HCT116 (cell line): ENCODE results near the gene CEACAM3. TPM values are rescaled to one million over a fixed set of nuclear protein-coding genes. Genes with fewer than 3 reads are reported as not detected.

Experiments used
- ATAC-seq: fragments of 200-7000 bp; cut with Tn5 transposase; 2 replicates; pipeline ENCODE4 v1.9.1; 2020; ENCODE audit warnings: mild to moderate bottlenecking, moderate library complexity
- BruUV-seq: library from RNA; stranded (reverse); fragments of 400-500 nt; replicated peaks from 2 replicates; lab custom pipeline; 2021; lab: Mats Ljungman, UMichigan
- CTCF ChIA-PET: fragments of 300-600 bp; sonication (Branson Sonifier 250); formaldehyde crosslinking; loops from one replicate; lab custom pipeline; 2021; ENCODE audit warnings: antibody characterized with exemption; lab: Charles Lee
- POLR2A ChIA-PET: fragments of 300-600, 350-600 bp; sonication (Branson Sonifier 250); formaldehyde crosslinking; loops from one replicate; lab custom pipeline; 2021; ENCODE audit warnings: antibody characterized with exemption; lab: Charles Lee
- RAD21 ChIA-PET, 2 experiments: fragments of 300-600 bp; sonication (Branson Sonifier 250); formaldehyde crosslinking; loops; one replicate each; lab custom pipeline; 2023; ENCODE audit warnings: low total read pairs in 2 of 2; ENCODE audit not compliant: uncharacterized antibody in 2 of 2, unreplicated experiment in 2 of 2, low non-redundant PET in 1 of 2; lab: Charles Lee
- DNase-seq: peaks from one replicate; pipeline ENCODE4 v3.0.0-alpha.2; 2010; ENCODE audit warnings: low read depth, low spot score
- H2AFZ ChIP-seq: fragments of 200-600 bp; shearing (Covaris generic), sonication (generic); 2 replicates; pipeline ENCODE4 v1.6.1; 2017; ENCODE audit warnings: low read depth, mixed run types, mixed read lengths, antibody characterized with exemption, low read length; ENCODE audit not compliant: poor library complexity, severe bottlenecking
- H3K27ac ChIP-seq: 2 replicates; pipeline ENCODE4 v1.5.1; 2012; ENCODE audit warnings: low read depth, low read length
- H3K27me3 ChIP-seq: fragments of 200-600 bp; sonication (generic); 2 replicates; pipeline ENCODE4 v1.6.1; 2016; ENCODE audit warnings: mixed run types, low read length, mixed read lengths; ENCODE audit not compliant: insufficient read depth
- H3K36me3 ChIP-seq, 2 experiments: fragments of 200-500 bp in 1 of 2; fragments of 200-600 bp in 1 of 2; sonication (Bioruptor generic) in 1 of 2; sonication (generic) in 1 of 2; 2 replicates each; pipeline versions ENCODE4 v1.5.1 to v1.6.1; 2014 to 2016; ENCODE audit warnings: low read length in 2 of 2, inconsistent platforms in 1 of 2, mixed read lengths in 1 of 2, mixed run types in 1 of 2; ENCODE audit not compliant: insufficient read depth in 2 of 2, control insufficient read depth in 1 of 2
- H3K4me1 ChIP-seq, 2 experiments: fragments of 200-600 bp in 1 of 2; sonication (generic) in 1 of 2; 2 replicates each; pipeline versions ENCODE4 v1.5.1 to v1.6.1; 2012 to 2017; ENCODE audit warnings: low read length in 2 of 2, inconsistent platforms in 1 of 2, mild to moderate bottlenecking in 1 of 2, mixed read lengths in 1 of 2, mixed run types in 1 of 2, moderate library complexity in 1 of 2; ENCODE audit not compliant: insufficient read depth in 2 of 2, control insufficient read depth in 1 of 2
- H3K4me2 ChIP-seq: fragments of 200-600 bp; sonication (generic); 2 replicates; pipeline ENCODE4 v1.6.1; 2017; ENCODE audit warnings: mixed run types, low read length, mixed read lengths
- H3K4me3 ChIP-seq, 2 experiments: fragments of 200-600 bp in 1 of 2; sonication (generic) in 1 of 2; replicated peaks in 1 of 2; 2 replicates each; pipeline ENCODE4 v1.5.1; 2011 to 2016; ENCODE audit warnings: low read length in 2 of 2, control low read depth in 1 of 2, low read depth in 1 of 2, mild to moderate bottlenecking in 1 of 2, mixed read lengths in 1 of 2, mixed run types in 1 of 2
- H3K79me2 ChIP-seq: fragments of 200-600 bp; sonication (generic); 2 replicates; pipeline ENCODE4 v1.6.1; 2017; ENCODE audit warnings: mild to moderate bottlenecking, mixed run types, low read length, moderate library complexity, mixed read lengths; ENCODE audit not compliant: insufficient read depth
- H3K9ac ChIP-seq: fragments of 200-600 bp; sonication (generic); 2 replicates; pipeline ENCODE4 v1.6.1; 2016; ENCODE audit warnings: low read length, mixed read lengths
- H3K9me2 ChIP-seq: fragments of 200-600 bp; sonication (generic), shearing (Covaris generic); 2 replicates; pipeline ENCODE4 v1.6.1; 2017; ENCODE audit warnings: mixed run types, mild to moderate bottlenecking, moderate library complexity; ENCODE audit not compliant: insufficient read depth
- H3K9me3 ChIP-seq, 2 experiments: fragments of 200-500 bp in 1 of 2; fragments of 200-600 bp in 1 of 2; sonication (Bioruptor generic) in 1 of 2; sonication (generic) in 1 of 2; 2 replicates each; pipeline ENCODE4 v1.6.1; 2014 to 2017; ENCODE audit warnings: low read length in 2 of 2, mixed read lengths in 2 of 2, inconsistent platforms in 1 of 2, low read depth in 1 of 2, mild to moderate bottlenecking in 1 of 2, mixed run types in 1 of 2, moderate library complexity in 1 of 2; ENCODE audit not compliant: control insufficient read depth in 1 of 2, insufficient read depth in 1 of 2
- H4K20me1 ChIP-seq: fragments of 200-600 bp; sonication (generic), shearing (Covaris generic); 2 replicates; pipeline ENCODE4 v1.6.1; 2017; ENCODE audit warnings: mixed run types, mild to moderate bottlenecking, moderate library complexity; ENCODE audit not compliant: insufficient read depth
- ATF3 ChIP-seq: IDR thresholded peaks from 2 replicates; pipeline ENCODE4 v1.6.1; 2012
- CBX3 ChIP-seq: IDR thresholded peaks from 2 replicates; pipeline ENCODE4 v1.6.1; 2012; ENCODE audit warnings: low read depth
- CEBPB ChIP-seq: IDR thresholded peaks from 2 replicates; pipeline ENCODE4 v1.6.1; 2012; ENCODE audit warnings: low read depth
- EGR1 ChIP-seq: IDR thresholded peaks from 2 replicates; pipeline ENCODE4 v1.6.1; 2012; ENCODE audit warnings: low read depth
- ELF1 ChIP-seq: IDR thresholded peaks from 2 replicates; pipeline ENCODE4 v1.6.1; 2012; ENCODE audit warnings: low read depth, borderline replicate concordance
- EZH2 ChIP-seq: fragments of 200-600 bp; sonication (generic); IDR thresholded peaks from 2 replicates; pipeline ENCODE4 v1.6.1; 2017; ENCODE audit warnings: antibody characterized with exemption, mixed run types
- FOSL1 ChIP-seq: IDR thresholded peaks from 2 replicates; pipeline ENCODE4 v1.6.1; 2012; ENCODE audit warnings: low read depth
- JUND ChIP-seq: IDR thresholded peaks from 2 replicates; pipeline ENCODE4 v1.6.1; 2012
- MAX ChIP-seq: IDR thresholded peaks from 2 replicates; pipeline ENCODE4 v1.6.1; 2012
- POLR2A ChIP-seq: IDR thresholded peaks from 2 replicates; pipeline ENCODE4 v1.7.0; 2011; ENCODE audit warnings: borderline replicate concordance; ENCODE audit not compliant: insufficient read depth, insufficient read length; ENCODE audit errors: extremely low read depth
- POLR2AphosphoS5 ChIP-seq: IDR thresholded peaks from 2 replicates; pipeline ENCODE4 v1.6.1; 2011; ENCODE audit warnings: mild to moderate bottlenecking, low read depth, low read length, moderate library complexity
- RAD21 ChIP-seq: IDR thresholded peaks from 2 replicates; pipeline ENCODE4 v1.6.1; 2012; ENCODE audit warnings: low read depth, mild to moderate bottlenecking
- REST ChIP-seq: IDR thresholded peaks from 2 replicates; pipeline ENCODE4 v1.6.1; 2012; ENCODE audit warnings: low read depth
- SIN3A ChIP-seq: IDR thresholded peaks from 2 replicates; pipeline ENCODE4 v1.6.1; 2012; ENCODE audit warnings: low read depth
- SRF ChIP-seq: IDR thresholded peaks from 2 replicates; pipeline ENCODE4 v1.6.1; 2012; ENCODE audit warnings: low read depth
- TCF7L2 ChIP-seq: IDR thresholded peaks from 2 replicates; pipeline ENCODE4 v1.7.0; 2011; ENCODE audit warnings: borderline replicate concordance, inconsistent platforms; ENCODE audit not compliant: insufficient read depth, insufficient read length; ENCODE audit errors: extremely low read depth
- YY1 ChIP-seq: IDR thresholded peaks from 2 replicates; pipeline ENCODE4 v1.6.1; 2011; ENCODE audit warnings: low read length, low read depth, moderate library complexity, mild to moderate bottlenecking; ENCODE audit not compliant: insufficient replicate concordance; ENCODE audit errors: extremely low read depth
- ZBTB33 ChIP-seq: IDR thresholded peaks from 2 replicates; pipeline ENCODE4 v1.6.1; 2011; ENCODE audit warnings: mild to moderate bottlenecking, low read length, moderate library complexity; ENCODE audit not compliant: insufficient replicate concordance; ENCODE audit errors: extremely low read depth
- ZFX ChIP-seq: fragments of 450-650 bp; IDR thresholded peaks from 2 replicates; pipeline ENCODE4 v1.6.1; 2017
- ZNF274 ChIP-seq: fragments of 200-500 bp; sonication (Bioruptor generic); IDR thresholded peaks from 2 replicates; pipeline ENCODE4 v1.6.1; 2014; ENCODE audit warnings: mild to moderate bottlenecking, low read depth, low read length, inconsistent platforms
- intact Hi-C: fragments of 100-400 bp; cut with micrococcal nuclease; formaldehyde crosslinking; loops from 2 replicates; pipeline ENCODE4 v1.10.0; 2022
- total RNA-seq: library from RNA; stranded (reverse); gene quantifications from one replicate; pipeline ENCODE4 v1.2.1, GENCODE V29; 2021; ENCODE audit not compliant: unreplicated experiment

The CEACAM3 gene
- total RNA-seq, 1 experiment from 2014 or later: not detected

- no peaks in the 10 kb centered on the region for H3K4me1 ChIP-seq
- ATAC-seq (no peak), DNase-seq (no peak)
- ChIA-PET CTCF (interaction anchor here (1.5 kb wide), 1 partner anchor 14 kb away, joined by 13 read pairs; no protein-coding TSS in a partner anchor), RAD21 (no interaction called here), POLR2A (no interaction called here)
- TF ChIP-seq CBX3 (no peak), POLR2A (no peak), REST (no peak), TCF7L2 (no peak), ELF1 (no peak), ZFX (no peak), POLR2AphosphoS5 (no peak), ATF3 (no peak), FOSL1 (no peak), SIN3A (no peak), SRF (no peak), RAD21 (no peak), CEBPB (no peak), EGR1 (no peak), MAX (no peak), ZBTB33 (no peak), EZH2 (no peak), ZNF274 (no peak), YY1 (no peak), JUND (no peak)
- H3K79me2 ChIP-seq: no peaks in the 10 kb centered on the region
- H3K4me3 ChIP-seq: no peak overlapping the region
- peaks cover 74% of the 10 kb centered on the region for H3K27me3 ChIP-seq
- no peak overlapping the region for H3K4me2 ChIP-seq
- BruUV-seq: no TSS peak
- intact Hi-C loops: no loop called here
- H4K20me1 ChIP-seq: no peaks in the 10 kb centered on the region
- no peak overlapping the region for H3K27ac ChIP-seq
- no peak overlapping the region for H3K9ac ChIP-seq
- H2AFZ ChIP-seq: no peak overlapping the region
- no peaks in the 10 kb centered on the region for H3K9me3 ChIP-seq
- H3K36me3 ChIP-seq: no peaks in the 10 kb centered on the region
- H3K9me2 ChIP-seq: no peaks in the 10 kb centered on the region
Measured at GRCh38 chr19:41767115-41767514, 29.3 kb upstream of the CEACAM3 start.
